ENCODE data around the gene TMC7. TPM values are rescaled to one million over a fixed set of nuclear protein-coding genes. Genes with fewer than 3 reads are reported as not detected.
A peak's percentile ranks its signal among the peaks of the same experiment; 100 is the strongest.

TMC7 gene
- total and polyA plus RNA-seq, 2 donors from 2014 or later, result 0.30 to 1.2 TPM

- Histone ChIP-seq H3K27me3 (ENCODE audit: control insufficient read depth, insufficient read depth, low read length) (no peaks in the 10 kb centered on the region), H3K27ac (ENCODE audit: low read depth in 2 of 2, low read length in 2 of 2) (no peak overlapping the region), H3K4me1 (ENCODE audit: control insufficient read depth in 2 of 3, insufficient read depth in 2 of 3, low read depth in 1 of 3, low read length in 3 of 3) (peaks cover 0 to 5% (median 0%) of the 10 kb centered on the region in 3 donors), H3K4me3 (ENCODE audit: low read length in 3 of 3) (peak overlapping the region; percentile 58 to 72 (median 65)), H3K36me3 (ENCODE audit: control insufficient read depth in 2 of 3, insufficient read depth in 3 of 3, low read length in 3 of 3) (no peaks in the 10 kb centered on the region), H3K9ac (ENCODE audit: low read length in 3 of 3) (peak overlapping the region in 2 of 3 donors; percentile 53 to 78), H3K9me3 (ENCODE audit: control insufficient read depth in 2 of 3, insufficient read depth in 1 of 3, low read length in 3 of 3) (no peaks in the 10 kb centered on the region)
- intact Hi-C loops (cut with DNase I), result no loop called here
- TF ChIP-seq, protein P1, sequence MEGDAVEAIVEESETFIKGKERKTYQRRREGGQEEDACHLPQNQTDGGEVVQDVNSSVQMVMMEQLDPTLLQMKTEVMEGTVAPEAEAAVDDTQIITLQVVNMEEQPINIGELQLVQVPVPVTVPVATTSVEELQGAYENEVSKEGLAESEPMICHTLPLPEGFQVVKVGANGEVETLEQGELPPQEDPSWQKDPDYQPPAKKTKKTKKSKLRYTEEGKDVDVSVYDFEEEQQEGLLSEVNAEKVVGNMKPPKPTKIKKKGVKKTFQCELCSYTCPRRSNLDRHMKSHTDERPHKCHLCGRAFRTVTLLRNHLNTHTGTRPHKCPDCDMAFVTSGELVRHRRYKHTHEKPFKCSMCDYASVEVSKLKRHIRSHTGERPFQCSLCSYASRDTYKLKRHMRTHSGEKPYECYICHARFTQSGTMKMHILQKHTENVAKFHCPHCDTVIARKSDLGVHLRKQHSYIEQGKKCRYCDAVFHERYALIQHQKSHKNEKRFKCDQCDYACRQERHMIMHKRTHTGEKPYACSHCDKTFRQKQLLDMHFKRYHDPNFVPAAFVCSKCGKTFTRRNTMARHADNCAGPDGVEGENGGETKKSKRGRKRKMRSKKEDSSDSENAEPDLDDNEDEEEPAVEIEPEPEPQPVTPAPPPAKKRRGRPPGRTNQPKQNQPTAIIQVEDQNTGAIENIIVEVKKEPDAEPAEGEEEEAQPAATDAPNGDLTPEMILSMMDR (IDR thresholded peaks at IDR 0.05; ENCODE audit: borderline replicate concordance, extremely low read depth, insufficient read depth), result peak; percentile 91
- DNase-seq (peak; percentile 91 to 96 (median 93)), FAIRE-seq (no peak)
Observed at GRCh38 chr16:19086322-19087199, 102.8 kb downstream of the TMC7 start.

DNA sequence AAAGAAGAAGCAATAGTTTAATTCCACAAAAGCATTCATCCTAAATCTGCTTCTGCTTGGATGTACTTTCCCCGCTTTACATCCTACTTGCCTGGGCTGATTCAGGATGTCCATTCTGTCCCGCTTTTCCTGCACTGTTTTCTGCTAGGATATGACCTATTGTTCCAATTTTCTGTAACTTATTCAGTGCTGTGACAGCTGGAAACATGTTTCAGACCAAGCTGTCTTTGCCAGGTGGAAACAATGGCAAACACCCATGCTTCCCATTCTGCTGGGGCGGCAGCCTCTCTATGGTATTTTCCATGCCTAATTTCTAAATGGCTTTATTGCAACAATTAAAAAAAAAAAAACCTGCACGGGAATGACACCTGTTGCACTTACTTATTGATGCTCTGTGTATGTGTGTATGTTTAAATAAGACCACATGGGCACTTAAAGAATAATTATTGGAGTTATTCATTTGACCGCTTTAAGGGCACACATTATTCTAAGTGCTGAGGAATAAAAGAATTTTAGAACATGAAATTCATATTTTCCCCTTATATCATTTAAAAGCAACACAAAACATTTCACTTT lies 104.7 kb downstream of the TMC7 start:
- intact Hi-C loops (cut with DNase I), result no loop called here
- Histone ChIP-seq H3K4me3 (ENCODE audit: low read length in 3 of 3) (no peak overlapping the region), H3K27me3 (ENCODE audit: control insufficient read depth, insufficient read depth, low read length) (no peaks in the 10 kb centered on the region), H3K9ac (ENCODE audit: low read length in 3 of 3) (no peak overlapping the region), H3K4me1 (ENCODE audit: control insufficient read depth in 2 of 3, insufficient read depth in 2 of 3, low read depth in 1 of 3, low read length in 3 of 3) (peaks cover 0 to 5% (median 0%) of the 10 kb centered on the region in 3 donors), H3K36me3 (ENCODE audit: control insufficient read depth in 2 of 3, insufficient read depth in 3 of 3, low read length in 3 of 3) (no peaks in the 10 kb centered on the region), H3K9me3 (ENCODE audit: control insufficient read depth in 2 of 3, insufficient read depth in 1 of 3, low read length in 3 of 3) (no peaks in the 10 kb centered on the region), H3K27ac (ENCODE audit: low read depth in 2 of 2, low read length in 2 of 2) (no peak overlapping the region)
- no peak for DNase-seq
- FAIRE-seq, result no peak
- TF ChIP-seq, protein P1 (IDR thresholded peaks at IDR 0.05; ENCODE audit: borderline replicate concordance, extremely low read depth, insufficient read depth), result no peak

DNA sequence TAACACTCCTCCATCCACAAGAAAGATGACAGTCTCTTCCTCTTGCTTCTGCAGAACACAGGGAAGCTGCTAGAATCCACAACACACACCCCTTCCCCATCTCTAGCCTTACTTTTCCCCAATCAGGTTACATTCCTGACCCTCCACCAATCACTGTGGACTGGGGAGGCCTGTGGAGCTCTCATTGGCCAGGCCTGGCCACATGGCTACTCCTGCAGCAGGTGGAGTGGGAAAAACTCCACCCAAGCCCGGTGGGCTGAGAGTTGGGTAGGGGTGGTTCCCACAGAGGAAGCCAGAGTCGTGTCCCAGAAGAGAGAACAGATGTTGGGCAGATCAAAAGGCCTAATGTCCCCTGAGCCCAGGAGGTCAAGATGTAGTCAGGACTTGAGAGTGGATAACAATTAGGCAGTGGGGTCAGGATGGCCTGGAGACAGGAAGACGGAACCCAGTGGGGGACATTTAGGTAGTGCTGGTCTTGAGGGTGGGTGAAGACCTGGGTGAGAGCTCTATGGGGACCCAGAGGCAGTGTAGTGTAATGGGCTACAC lies 105.7 kb downstream of the TMC7 start:
- Histone ChIP-seq H3K9me3 (ENCODE audit: control insufficient read depth in 2 of 3, insufficient read depth in 1 of 3, low read length in 3 of 3) (no peaks in the 10 kb centered on the region), H3K36me3 (ENCODE audit: control insufficient read depth in 2 of 3, insufficient read depth in 3 of 3, low read length in 3 of 3) (no peaks in the 10 kb centered on the region), H3K4me1 (ENCODE audit: control insufficient read depth in 2 of 3, insufficient read depth in 2 of 3, low read depth in 1 of 3, low read length in 3 of 3) (peaks cover 0 to 5% (median 0%) of the 10 kb centered on the region in 3 donors), H3K27ac (ENCODE audit: low read depth in 2 of 2, low read length in 2 of 2) (no peak overlapping the region), H3K4me3 (ENCODE audit: low read length in 3 of 3) (no peak overlapping the region), H3K27me3 (ENCODE audit: control insufficient read depth, insufficient read depth, low read length) (no peaks in the 10 kb centered on the region), H3K9ac (ENCODE audit: low read length in 3 of 3) (no peak overlapping the region)
- intact Hi-C loops (cut with DNase I), result no loop called here
- no peak for DNase-seq
- no peak for FAIRE-seq
- TF ChIP-seq, protein P1 (IDR thresholded peaks at IDR 0.05; ENCODE audit: borderline replicate concordance, extremely low read depth, insufficient read depth), result no peak
